IPS-11a (cell line): ENCODE data around the gene TTLL5.

Experiments
- H3K4me3 ChIP-seq: one replicate; pipeline ENCODE4 v1.5.1; 2013; ENCODE audit warnings: low read depth, low read length, control low read depth

TTLL5 gene

DNA sequence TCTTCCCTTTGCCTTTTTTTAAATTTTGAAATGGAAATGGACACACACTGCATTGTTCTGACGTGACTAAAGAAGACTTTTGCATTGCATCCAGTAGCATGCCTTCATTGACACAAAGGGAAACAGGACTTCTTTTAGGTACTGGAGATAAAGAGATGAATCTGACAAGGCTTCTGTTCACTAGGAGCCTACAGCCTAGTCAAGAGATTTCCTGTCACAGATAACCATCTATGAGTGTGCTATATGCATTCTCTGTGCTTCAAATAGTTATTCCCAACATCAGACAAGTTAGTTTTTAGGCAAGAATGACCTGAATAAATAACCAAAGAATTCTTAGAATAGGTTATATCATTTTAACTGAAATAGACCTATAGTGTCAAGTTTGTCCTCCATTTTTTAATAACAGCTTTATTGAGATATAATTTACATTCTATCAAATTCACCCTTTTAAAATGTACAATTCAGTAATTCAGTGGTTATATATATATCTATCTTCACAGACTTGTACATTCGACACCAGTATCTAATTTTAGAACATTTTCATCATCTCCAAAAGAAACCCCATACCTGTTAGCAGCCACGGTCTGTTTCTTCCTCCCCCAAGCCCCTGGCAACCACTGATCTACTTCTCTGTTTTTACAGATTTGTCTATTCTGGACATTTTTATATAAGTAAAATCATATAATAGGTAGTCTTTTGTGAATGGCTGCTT is 122.7 kb downstream of the TTLL5 start:
- no peak overlapping the region for H3K4me3 ChIP-seq

GRCh38 chr14:75784314-75784686 is 123.3 kb downstream of the TTLL5 start:
- H3K4me3 ChIP-seq, result no peak overlapping the region

DNA sequence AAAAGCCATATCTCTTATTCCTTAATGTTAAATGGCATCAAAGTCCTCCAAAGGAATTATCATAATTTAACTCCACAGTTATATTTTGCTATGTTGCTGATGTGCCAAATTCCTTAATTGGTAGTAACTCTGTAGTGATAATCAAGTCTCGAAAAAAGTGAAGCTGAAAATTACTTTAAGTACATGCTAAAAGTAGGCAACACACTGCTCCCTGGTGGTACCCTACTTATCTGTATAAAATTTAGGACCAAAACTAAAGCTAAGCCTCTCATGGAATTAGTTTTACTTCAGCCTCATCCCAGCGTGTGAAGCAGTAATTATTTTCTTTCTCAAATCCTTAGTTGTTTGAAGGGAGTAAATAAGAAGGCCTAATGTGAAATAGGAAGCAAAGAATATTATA is 132.8 kb downstream of the TTLL5 start:
- no peak overlapping the region for H3K4me3 ChIP-seq

DNA sequence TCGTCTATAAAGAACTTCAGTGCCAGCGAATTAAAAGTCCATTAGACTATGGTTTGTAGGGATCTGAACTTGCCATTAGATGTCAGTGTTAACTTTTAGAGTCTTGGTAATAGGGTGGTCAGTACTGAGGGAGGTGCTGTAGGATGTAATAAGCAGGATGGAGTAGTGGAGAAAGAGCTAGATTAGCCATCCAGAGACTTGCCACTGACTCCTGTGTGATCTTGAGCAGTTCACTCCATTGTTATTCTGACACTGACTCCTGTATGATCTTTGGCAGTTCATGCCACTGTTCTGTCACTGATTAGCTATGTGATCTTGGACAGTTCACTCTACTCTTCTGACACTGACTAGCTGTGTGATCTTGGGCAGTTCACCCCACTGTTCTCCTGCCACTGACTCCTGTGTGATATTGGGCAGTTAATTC is 133.6 kb downstream of the TTLL5 start:
- no peak overlapping the region for H3K4me3 ChIP-seq

DNA sequence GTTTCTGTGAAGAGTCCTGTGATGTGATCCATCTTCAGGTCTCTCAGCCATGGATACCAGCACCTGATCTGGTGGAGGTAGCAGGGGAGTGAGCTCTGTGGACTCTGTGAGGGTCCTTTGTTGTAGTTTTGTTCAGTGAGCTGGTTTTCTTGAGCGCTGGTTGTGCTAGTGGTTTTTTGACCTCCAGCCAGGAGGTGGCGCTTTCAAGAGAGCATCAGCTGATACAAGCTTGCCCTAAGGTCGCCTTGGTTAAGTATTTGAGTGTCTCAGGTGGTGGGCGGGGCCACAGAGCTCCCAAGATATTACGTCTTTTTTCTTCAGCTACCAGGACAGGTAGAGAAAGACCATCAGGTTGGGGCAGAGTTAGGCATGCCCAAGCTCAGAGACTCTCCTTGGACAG is 139.7 kb downstream of the TTLL5 start:
- H3K4me3 ChIP-seq, result no peak overlapping the region

GRCh38 chr14:75802486-75802885 is 141.4 kb downstream of the TTLL5 start:
- H3K4me3 ChIP-seq, result no peak overlapping the region

- H3K4me3 ChIP-seq, result no peak overlapping the region
Observed at GRCh38 chr14:75803765-75804164, 142.7 kb downstream of the TTLL5 start.

- no peak overlapping the region for H3K4me3 ChIP-seq
Observed at GRCh38 chr14:75804570-75805275, 143.7 kb downstream of the TTLL5 start.

- no peak overlapping the region for H3K4me3 ChIP-seq
Observed at GRCh38 chr14:75805646-75806045, 144.6 kb downstream of the TTLL5 start.

DNA sequence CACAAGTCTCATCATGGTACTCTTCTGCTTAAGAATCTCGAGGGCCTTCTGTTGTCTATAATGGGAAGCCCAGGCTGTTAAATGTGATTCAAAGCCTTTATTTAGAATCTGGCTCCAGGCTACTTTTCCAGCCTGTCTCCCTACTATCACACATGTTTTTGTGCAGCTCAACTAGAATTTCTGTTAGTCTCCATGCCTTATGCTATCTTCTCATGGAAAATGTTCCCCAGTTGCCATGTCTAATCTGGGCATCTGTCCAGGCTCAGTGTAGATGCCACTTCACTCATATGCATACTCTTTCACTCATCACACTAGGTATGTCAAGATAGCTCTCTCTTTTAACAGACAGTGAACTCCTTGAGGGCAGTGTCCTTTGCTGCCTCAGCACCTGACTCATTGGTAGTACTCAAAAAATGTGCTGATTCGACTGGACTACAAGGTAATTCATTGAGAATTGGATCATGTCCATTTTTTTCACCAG is 145.3 kb downstream of the TTLL5 start:
- no peak overlapping the region for H3K4me3 ChIP-seq

- H3K4me3 ChIP-seq, result no peak overlapping the region
Observed at GRCh38 chr14:75807667-75808360, 146.8 kb downstream of the TTLL5 start.

- no peak overlapping the region for H3K4me3 ChIP-seq
Observed at GRCh38 chr14:75811136-75811829, 150.2 kb downstream of the TTLL5 start.

DNA sequence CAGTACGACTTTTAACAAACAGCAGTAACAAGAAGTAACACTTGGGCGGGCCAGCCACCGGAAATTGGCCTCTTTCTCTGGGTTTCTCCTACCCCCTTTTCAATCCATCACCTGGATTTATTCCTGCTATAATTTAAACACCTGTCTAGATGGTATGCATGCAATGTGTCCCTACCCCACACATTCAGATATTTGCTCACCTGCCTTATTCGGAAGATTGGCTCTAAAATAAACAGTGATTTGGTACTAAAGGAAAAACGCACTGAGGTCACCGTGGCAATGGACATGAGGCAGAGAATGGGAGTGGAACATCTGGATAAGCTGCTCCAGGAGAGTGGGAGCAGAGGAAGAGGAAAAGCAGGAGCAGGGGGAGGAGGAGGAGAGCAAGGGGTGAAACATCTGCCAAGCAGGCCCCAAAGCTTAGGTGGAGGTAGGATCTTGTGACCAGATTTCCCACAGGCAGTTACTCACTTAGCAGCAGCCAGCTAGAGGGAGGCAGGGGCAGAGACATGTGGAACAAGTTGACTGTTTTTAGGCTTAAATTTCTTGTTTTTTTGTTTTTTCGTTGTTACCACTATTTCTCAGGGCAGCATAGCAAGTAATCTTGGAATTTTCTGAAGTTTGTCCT is 150.9 kb downstream of the TTLL5 start:
- no peak overlapping the region for H3K4me3 ChIP-seq

GRCh38 chr14:75812622-75813021 is 151.6 kb downstream of the TTLL5 start:
- H3K4me3 ChIP-seq, result no peak overlapping the region

DNA sequence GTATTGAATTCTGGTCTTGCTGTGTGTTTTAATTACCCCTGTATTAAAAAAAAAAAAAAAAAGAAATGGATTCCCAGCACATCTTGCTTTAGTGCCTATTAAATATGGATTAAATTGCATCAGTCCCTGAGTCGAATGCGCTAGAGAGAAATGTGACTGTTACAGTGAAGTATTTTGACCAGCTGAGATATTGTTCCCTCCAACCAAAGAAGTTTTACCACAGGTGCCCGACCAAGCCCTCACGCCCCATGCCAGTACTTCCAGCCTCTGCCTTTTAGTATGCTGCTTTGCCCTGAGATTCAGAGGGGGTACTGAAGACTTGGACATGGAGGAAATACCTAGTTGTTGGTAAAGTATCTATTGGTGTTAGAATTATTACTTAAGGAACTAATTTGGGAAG is 159.7 kb downstream of the TTLL5 start:
- H3K4me3 ChIP-seq, result no peak overlapping the region

- no peak overlapping the region for H3K4me3 ChIP-seq
Observed at GRCh38 chr14:75821831-75822521, 160.9 kb downstream of the TTLL5 start.

DNA sequence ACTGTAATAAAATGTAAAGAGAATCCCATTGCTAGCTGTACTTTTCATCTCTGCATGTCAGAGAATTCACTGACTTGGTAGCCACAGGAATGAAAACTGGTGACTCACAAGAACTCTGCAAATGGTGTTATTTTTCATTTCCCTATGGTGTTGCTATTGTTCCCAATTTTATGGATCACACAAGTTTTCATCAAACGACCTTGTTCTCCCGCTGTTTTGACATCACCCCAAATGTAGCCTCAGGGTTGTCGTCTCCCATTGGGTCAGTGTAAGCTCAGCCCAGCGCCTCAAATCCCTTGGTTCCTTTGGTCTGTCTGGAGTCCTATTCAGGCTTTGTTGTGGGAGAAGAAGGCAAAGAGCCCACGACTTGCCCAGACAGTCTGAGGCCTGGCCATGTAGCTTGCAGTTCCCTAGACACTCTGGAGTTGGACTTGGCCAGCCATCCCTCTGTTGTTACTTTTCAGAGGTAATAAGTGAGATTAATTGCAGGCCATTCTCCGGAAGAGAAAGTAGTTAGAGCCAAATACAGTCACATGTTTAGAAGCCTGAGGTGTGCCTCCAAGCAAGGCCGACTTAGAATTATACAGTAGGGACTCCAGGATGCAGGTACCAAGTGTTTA is 161.6 kb downstream of the TTLL5 start:
- H3K4me3 ChIP-seq, result no peak overlapping the region

GRCh38 chr14:75823334-75823733 is 162.3 kb downstream of the TTLL5 start:
- H3K4me3 ChIP-seq, result no peak overlapping the region

DNA sequence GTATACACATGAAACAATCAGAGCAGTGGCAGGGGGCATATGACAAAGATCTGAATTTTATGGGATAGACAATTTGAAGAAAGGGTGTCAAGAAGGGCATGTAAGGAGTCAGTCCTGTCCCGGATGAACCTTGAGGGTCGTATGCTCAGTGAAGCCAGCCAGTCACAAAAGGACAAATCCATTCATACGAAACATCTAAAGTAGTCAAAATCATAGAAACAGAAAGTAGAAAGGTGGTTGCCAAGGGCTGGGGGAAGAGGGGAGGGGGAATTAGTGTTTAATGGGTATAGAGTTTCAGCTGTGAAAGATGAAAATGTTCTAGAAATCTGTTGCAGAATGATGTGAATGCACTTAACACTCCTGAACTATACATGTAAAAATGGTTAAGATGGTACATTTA is 163.3 kb downstream of the TTLL5 start:
- no peak overlapping the region for H3K4me3 ChIP-seq

DNA sequence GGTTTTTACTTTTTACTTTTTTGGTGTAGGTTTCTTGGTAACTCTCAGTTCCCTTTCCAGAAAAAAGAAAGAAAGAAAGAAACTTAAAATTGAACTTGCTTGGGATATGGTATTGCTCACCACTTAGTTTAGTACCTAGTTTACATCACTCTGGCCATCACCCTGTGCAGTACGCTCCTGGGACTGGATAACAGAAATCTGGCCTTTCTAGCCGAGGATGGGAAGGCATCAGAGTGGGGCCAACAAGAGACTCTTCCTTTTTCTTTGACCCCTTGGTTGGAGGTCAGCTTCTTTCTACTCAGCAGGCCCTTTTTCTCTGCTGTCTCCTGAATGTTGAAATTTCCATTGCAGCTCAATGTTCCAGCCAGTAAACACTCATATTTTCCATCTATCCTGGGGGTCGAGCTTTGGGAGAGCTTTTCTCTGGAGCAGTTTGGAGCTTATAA is 164.1 kb downstream of the TTLL5 start:
- no peak overlapping the region for H3K4me3 ChIP-seq
